ENCODE data around the gene IMPG1. TPM values are rescaled to one million over a fixed set of nuclear protein-coding genes. Genes with fewer than 3 reads are reported as not detected.
"Not testable (repeated sequence)": the region's sequence is repeated elsewhere in the genome, so short reads cannot be mapped to it uniquely, and the experiment has no call there.

IMPG1 gene
- total RNA-seq, 2 experiments from 2014 or later, result not detected

DNA sequence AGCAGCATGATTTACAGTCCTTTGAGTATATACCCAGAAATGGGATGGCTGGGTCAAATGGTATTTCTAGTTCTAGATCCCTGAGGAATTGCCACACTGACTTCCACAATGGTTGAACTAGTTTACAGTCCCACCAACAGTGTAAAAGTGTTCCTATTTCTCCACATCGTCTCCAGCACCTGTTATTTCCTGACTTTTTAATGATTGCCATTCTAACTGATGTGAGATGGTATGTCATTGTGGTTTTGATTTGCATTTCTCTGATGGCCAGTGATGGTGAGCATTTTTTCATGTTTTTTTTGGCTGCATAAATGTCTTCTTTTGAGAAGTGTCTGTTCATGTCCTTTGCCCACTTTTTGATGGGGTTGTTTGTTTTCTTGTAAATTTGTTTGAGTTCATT is 172.2 kb downstream of the IMPG1 start:
- CTCF ChIA-PET, POLR2A ChIA-PET: not testable (repeated sequence)

- POLR2A ChIA-PET, result no interaction called here
- CTCF ChIA-PET, result no interaction called here
These were observed 175.9 kb downstream of the IMPG1 start for GRCh38 chr6:75896526-75896925.

- ChIA-PET CTCF (interaction anchor here (1.5 to 2.4 kb wide), 4 partner anchors 10 to 53 kb away, joined by 4 to 8 read pairs (median 7); no protein-coding TSS in a partner anchor), POLR2A (no interaction called here)
These were observed 178.7 kb downstream of the IMPG1 start for GRCh38 chr6:75893776-75894152.

- CTCF ChIA-PET, result interaction anchor here (1.3 to 2.4 kb wide), 5 partner anchors 10 to 1489 kb away, joined by 3 to 8 read pairs (median 7); no protein-coding TSS in a partner anchor
- POLR2A ChIA-PET, result interaction anchor here (0.6 kb wide), 1 partner anchor 240 kb away, joined by 12 read pairs; no protein-coding TSS in a partner anchor
These were observed 179.2 kb downstream of the IMPG1 start for GRCh38 chr6:75893058-75893775.

DNA sequence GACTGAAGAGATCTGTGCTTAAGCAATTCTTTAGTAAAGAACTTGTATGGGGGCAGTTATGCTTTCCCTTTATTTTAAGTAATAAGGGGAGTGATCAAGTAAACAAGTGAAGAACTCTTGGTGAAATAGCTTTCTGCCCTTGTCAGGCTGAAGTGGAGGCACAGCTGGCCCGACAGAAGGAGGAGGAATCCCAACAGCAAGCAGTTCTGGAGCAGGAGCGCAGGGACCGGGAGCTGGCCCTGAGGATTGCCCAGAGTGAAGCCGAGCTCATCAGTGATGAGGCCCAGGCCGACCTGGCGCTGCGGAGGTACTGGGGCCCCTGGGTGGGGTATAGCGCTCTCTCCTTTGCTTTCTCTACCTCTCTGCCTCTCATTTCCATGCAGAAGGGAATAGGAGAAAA is 180.1 kb downstream of the IMPG1 start:
- CTCF ChIA-PET, result interaction anchor here (1.3 to 2.4 kb wide), 4 partner anchors 9 to 1490 kb away, joined by 3 to 8 read pairs (median 7); no protein-coding TSS in a partner anchor
- POLR2A ChIA-PET, result interaction anchor here (0.6 kb wide), 1 partner anchor 240 kb away, joined by 12 read pairs; no protein-coding TSS in a partner anchor

DNA sequence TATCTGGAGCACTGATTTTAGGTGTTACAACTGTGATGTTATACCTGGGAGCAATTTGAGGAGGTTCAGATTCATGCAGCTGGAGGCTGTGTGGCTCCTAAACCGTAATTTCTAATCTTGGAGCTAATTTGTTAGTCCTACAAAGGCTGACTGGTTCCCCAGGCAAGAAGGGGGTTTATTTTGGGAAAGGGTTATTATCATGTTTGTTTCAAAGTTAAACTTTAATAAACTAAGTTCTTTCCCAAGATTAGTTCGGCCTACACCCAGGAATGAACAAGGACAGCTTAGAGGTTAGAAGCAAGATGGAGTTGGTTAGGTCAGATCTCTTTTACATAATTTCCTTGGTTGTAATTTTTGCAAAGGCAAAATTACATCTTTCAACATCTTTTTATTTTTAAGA is 187.6 kb downstream of the IMPG1 start:
- POLR2A ChIA-PET, result no interaction called here
- CTCF ChIA-PET, result interaction anchor here (2.0 kb wide), 1 partner anchor 9 kb away, joined by 7 read pairs; no protein-coding TSS in a partner anchor

DNA sequence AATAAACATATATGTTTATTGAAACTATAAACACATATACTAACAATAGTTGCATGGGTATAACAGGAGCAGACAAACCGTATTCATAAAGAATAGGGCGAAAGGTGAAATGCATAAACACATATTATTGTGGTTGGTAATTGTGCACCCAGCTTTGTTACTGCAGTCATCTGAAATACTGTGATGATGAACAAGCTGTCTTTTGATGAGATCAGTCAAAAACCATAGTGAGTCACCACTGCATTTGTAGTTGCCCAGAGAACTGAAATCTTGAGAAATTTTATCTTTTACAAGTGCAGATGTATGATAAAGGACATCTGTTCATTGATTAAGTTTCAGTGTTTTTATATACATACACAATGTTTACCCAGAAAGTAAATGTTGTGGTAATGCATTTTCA is 189.7 kb downstream of the IMPG1 start:
- ChIA-PET CTCF (interaction anchor here (2.0 kb wide), 1 partner anchor 11 kb away, joined by 7 read pairs; no protein-coding TSS in a partner anchor), POLR2A (no interaction called here)

DNA sequence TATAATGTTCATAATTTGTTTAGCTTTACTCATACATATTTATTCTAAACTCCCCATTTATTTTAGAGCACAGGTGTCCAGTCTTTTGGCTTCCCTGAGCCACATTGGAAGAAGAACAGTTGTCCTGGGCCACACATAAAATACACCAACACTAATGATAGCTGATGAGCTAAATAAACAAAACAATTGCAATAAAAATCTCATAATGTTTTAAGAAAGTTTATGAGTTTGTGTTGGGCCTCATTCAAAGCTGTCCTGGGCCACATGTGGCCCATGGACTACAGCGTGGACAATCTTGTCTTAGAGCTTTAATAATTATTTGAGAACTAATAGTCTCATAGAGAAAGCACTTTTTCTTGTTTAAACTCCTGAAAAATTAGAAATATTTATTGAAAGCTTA is 192.2 kb downstream of the IMPG1 start:
- ChIA-PET POLR2A (no interaction called here), CTCF (interaction anchor here (1.1 to 2.7 kb wide), 2 partner anchors 10 to 13 kb away, joined by 3 to 7 read pairs; no protein-coding TSS in a partner anchor)

GRCh38 chr6:75876152-75876551 is 196.3 kb downstream of the IMPG1 start:
- ChIA-PET CTCF (no interaction called here), POLR2A (no interaction called here)

DNA sequence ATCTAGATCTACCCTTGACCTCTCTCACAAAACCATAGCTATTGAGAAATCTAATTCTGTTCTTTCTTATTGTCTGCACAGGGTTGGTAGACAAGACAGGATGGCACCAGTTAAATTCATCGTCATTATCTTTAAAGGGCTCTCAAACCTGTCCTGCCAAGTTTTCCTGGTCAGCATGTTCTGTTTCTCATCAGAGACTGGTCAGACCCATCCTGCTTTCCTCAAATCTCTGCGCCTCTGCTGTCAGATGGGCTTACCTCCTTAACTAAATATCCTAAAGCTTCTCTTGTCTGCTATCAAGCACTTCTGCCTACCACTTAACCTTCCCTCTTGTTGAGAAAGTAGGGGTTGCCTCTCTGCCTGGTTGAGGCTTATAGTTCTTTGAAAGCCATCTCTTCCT is 198.2 kb downstream of the IMPG1 start:
- ChIA-PET POLR2A (interaction anchor here (0.6 kb wide), 1 partner anchor 1838 kb away, joined by 6 read pairs; no protein-coding TSS in a partner anchor), CTCF (no interaction called here)
